Bronchus fibroblast of lung (primary cell): Measurements from ENCODE around the gene PCDHGA12. TPM values are rescaled to one million over a fixed set of nuclear protein-coding genes. Genes with fewer than 3 reads are reported as not detected.

Experiments used
- total RNA-seq: library from RNA; depleted of rRNA; stranded (reverse); fragments of >200 nt; gene quantifications from 2 replicates; pipeline ENCODE4 v1.2.3, GENCODE V29; 2015

The PCDHGA12 gene
- total RNA-seq = 7.7 and 8.4 TPM in 2 replicates

GRCh38 chr5:141430332-141431113 is at the start of gene PCDHGA12:
Gene PCDHGA12, plus strand, starts transcription at chr5:141430507. Its CDS starts 253 bp downstream, at chr5:141430760.

GRCh38 chr5:141382469-141383294 is 47.6 kb upstream of the PCDHGA12 start, which contains the start of gene PCDHGA7:
Gene PCDHGA7, plus strand, starts transcription at chr5:141382742. Its CDS starts 158 bp downstream, at chr5:141382900.

GRCh38 chr5:141387557-141388311 is 42.6 kb upstream of the PCDHGA12 start, which contains the start of gene PCDHGB4:
Gene PCDHGB4, plus strand, starts transcription at chr5:141387698. Its CDS starts 187 bp downstream, at chr5:141387885.

GRCh38 chr5:141392429-141393198 is 37.7 kb upstream of the PCDHGA12 start, which contains the start of gene PCDHGA8:
Gene PCDHGA8, plus strand, starts transcription at chr5:141392633. Its CDS starts 181 bp downstream, at chr5:141392814.

GRCh38 chr5:141397756-141398551 is 32.4 kb upstream of the PCDHGA12 start, which contains the start of gene PCDHGB5:
Gene PCDHGB5, plus strand, starts transcription at chr5:141397947. Its CDS starts 181 bp downstream, at chr5:141398128.

GRCh38 chr5:141402553-141403243 is 27.6 kb upstream of the PCDHGA12 start, which contains the start of gene PCDHGA9:
Gene PCDHGA9, plus strand, starts transcription at chr5:141402778. Its CDS starts 175 bp downstream, at chr5:141402953.

GRCh38 chr5:141407790-141408505 is 22.4 kb upstream of the PCDHGA12 start, which contains the start of gene PCDHGB6:
Gene PCDHGB6, plus strand, starts transcription at chr5:141408021. Its CDS starts 182 bp downstream, at chr5:141408203.

GRCh38 chr5:141412854-141413539 is 17.3 kb upstream of the PCDHGA12 start, which contains the start of gene PCDHGA10:
Gene PCDHGA10, plus strand, starts transcription at chr5:141412987. Its CDS starts 189 bp downstream, at chr5:141413176.

GRCh38 chr5:141417494-141418172 is 12.7 kb upstream of the PCDHGA12 start, which contains the start of gene PCDHGB7:
Gene PCDHGB7, plus strand, starts transcription at chr5:141417677. Its CDS starts 183 bp downstream, at chr5:141417860.

GRCh38 chr5:141420855-141421488 is 9.3 kb upstream of the PCDHGA12 start, which contains the start of gene PCDHGA11:
Gene PCDHGA11, plus strand, starts transcription at chr5:141421051. Its CDS starts 177 bp downstream, at chr5:141421228.

GRCh38 chr5:141475625-141476131 is 45.4 kb downstream of the PCDHGA12 start, which contains the start of gene PCDHGC3:
Gene PCDHGC3, plus strand, starts transcription at chr5:141475966. Its CDS starts 151 bp downstream, at chr5:141476117.

Other genes starting within 250 kb of the PCDHGA12 start
- under 0.01 TPM in 1 of 2 replicates, not detected in the other for gene PCDHB16, start 248.1 kb upstream of the PCDHGA12 start, total RNA-seq
- not detected in 2 replicates for gene PCDHB9, start 243.3 kb upstream of the PCDHGA12 start, total RNA-seq
- gene PCDHB10, start 238.2 kb upstream of the PCDHGA12 start, total RNA-seq = under 0.01 and 0.15 TPM in 2 replicates
- gene PCDHB11, start 230.9 kb upstream of the PCDHGA12 start, total RNA-seq = under 0.01 TPM in 2 replicates
- not detected in 2 replicates for gene PCDHB12, start 221.8 kb upstream of the PCDHGA12 start, total RNA-seq
- under 0.01 TPM in 2 replicates for gene PCDHB13, start 216.6 kb upstream of the PCDHGA12 start, total RNA-seq
- gene PCDHB14, start 207.2 kb upstream of the PCDHGA12 start, total RNA-seq = under 0.01 TPM in 1 of 2 replicates, not detected in the other
- gene PCDHB15, start 185.1 kb upstream of the PCDHGA12 start, total RNA-seq = 0.15 and 0.17 TPM in 2 replicates
- gene SLC25A2, start 126.5 kb upstream of the PCDHGA12 start, total RNA-seq = not detected in 2 replicates
- 31.8 and 38.5 TPM in 2 replicates for gene TAF7, start 109.7 kb upstream of the PCDHGA12 start, total RNA-seq
- under 0.01 and 0.15 TPM in 2 replicates for gene PCDHGA1, start 100.0 kb upstream of the PCDHGA12 start, total RNA-seq
- 0.50 and 0.59 TPM in 2 replicates for gene PCDHGA2, start 91.7 kb upstream of the PCDHGA12 start, total RNA-seq
- 0.15 and 0.34 TPM in 2 replicates for gene PCDHGA3, start 86.7 kb upstream of the PCDHGA12 start, total RNA-seq
- gene PCDHGB1, start 80.4 kb upstream of the PCDHGA12 start, total RNA-seq = 0.30 and 0.34 TPM in 2 replicates
- 1.0 and 1.3 TPM in 2 replicates for gene PCDHGA4, start 75.5 kb upstream of the PCDHGA12 start, total RNA-seq
- 0.50 and 0.59 TPM in 2 replicates for gene PCDHGB2, start 70.5 kb upstream of the PCDHGA12 start, total RNA-seq
- 0.15 and 0.34 TPM in 2 replicates for gene PCDHGA5, start 66.3 kb upstream of the PCDHGA12 start, total RNA-seq
- gene PCDHGB3, start 60.3 kb upstream of the PCDHGA12 start, total RNA-seq = 0.45 and 0.50 TPM in 2 replicates
- 0.67 and 1.0 TPM in 2 replicates for gene PCDHGA6, start 56.6 kb upstream of the PCDHGA12 start, total RNA-seq
- gene PCDHGA7, start 47.8 kb upstream of the PCDHGA12 start, total RNA-seq = 0.50 and 0.89 TPM in 2 replicates
- gene PCDHGB4, start 42.8 kb upstream of the PCDHGA12 start, total RNA-seq = 4.0 and 4.4 TPM in 2 replicates
- gene PCDHGA8, start 37.9 kb upstream of the PCDHGA12 start, total RNA-seq = 0.15 and 0.67 TPM in 2 replicates
- 10.6 and 13.8 TPM in 2 replicates for gene PCDHGB5, start 32.6 kb upstream of the PCDHGA12 start, total RNA-seq
- gene PCDHGA9, start 27.7 kb upstream of the PCDHGA12 start, total RNA-seq = 1.7 and 1.9 TPM in 2 replicates
- 1.3 and 2.1 TPM in 2 replicates for gene PCDHGB6, start 22.5 kb upstream of the PCDHGA12 start, total RNA-seq
- 4.9 and 5.2 TPM in 2 replicates for gene PCDHGA10, start 17.5 kb upstream of the PCDHGA12 start, total RNA-seq
- 6.1 and 7.2 TPM in 2 replicates for gene PCDHGB7, start 12.8 kb upstream of the PCDHGA12 start, total RNA-seq
- 10.9 and 11.6 TPM in 2 replicates for gene PCDHGA11, start 9.5 kb upstream of the PCDHGA12 start, total RNA-seq
- gene PCDHGC3, start 45.5 kb downstream of the PCDHGA12 start, total RNA-seq = 39.3 and 42.2 TPM in 2 replicates
- 0.17 and 0.30 TPM in 2 replicates for gene PCDHGC4, start 54.5 kb downstream of the PCDHGA12 start, total RNA-seq
- gene PCDHGC5, start 58.6 kb downstream of the PCDHGA12 start, total RNA-seq = 0.17 and 0.30 TPM in 2 replicates
- gene DIAPH1, start 188.5 kb downstream of the PCDHGA12 start, total RNA-seq = 32.7 and 36.8 TPM in 2 replicates
- 42.2 and 45.4 TPM in 2 replicates for gene HDAC3, start 206.3 kb downstream of the PCDHGA12 start, total RNA-seq
- gene RELL2, start 206.5 kb downstream of the PCDHGA12 start, total RNA-seq = 1.9 and 3.0 TPM in 2 replicates
- 18.3 and 19.0 TPM in 2 replicates for gene FCHSD1, start 220.9 kb downstream of the PCDHGA12 start, total RNA-seq